HepG2 (cell line): ENCODE measurements around the gene CMPK2. TPM values are rescaled to one million over a fixed set of nuclear protein-coding genes. Genes with fewer than 3 reads are reported as not detected.

Experiments
- ATAC-seq: fragments of 200-7000 bp; cut with Tn5 transposase; 3 replicates; pipeline ENCODE4 v1.9.1; 2020; ENCODE audit warnings: mild to moderate bottlenecking, moderate library complexity
- BruUV-seq: library from RNA; stranded (reverse); fragments of 400-500 nt; replicated peaks from 2 replicates; lab custom pipeline; 2021; lab: Mats Ljungman, UMichigan
- CTCF ChIA-PET: fragments of 300-600 bp; formaldehyde crosslinking; extraction: SDS; loops from one replicate; lab custom pipeline; 2021; ENCODE audit warnings: low total read pairs, inconsistent platforms, low intra/inter-chr PET ratio; lab: Yijun Ruan, JAX
- POLR2A ChIA-PET: fragments of 350-600 bp; sonication (Branson Sonifier 250); formaldehyde crosslinking; loops from one replicate; lab custom pipeline; 2020; ENCODE audit warnings: antibody characterized with exemption, inconsistent platforms; lab: Yijun Ruan, JAX
- DNase-seq: peaks from one replicate; pipeline ENCODE4 v3.0.0-alpha.2; 2015; ENCODE audit warnings: low spot score
- FAIRE-seq: peaks from 3 replicates; lab custom pipeline; 2011; peaks lifted over from hg19 to GRCh38; lab: Jason Lieb, UNC
- H2AFZ ChIP-seq: one replicate; pipeline ENCODE4 v1.6.1; 2011; ENCODE audit warnings: low read length, inconsistent platforms
- H3K27ac ChIP-seq: fragments of 300-600 bp; 3 replicates; pipeline ENCODE4 v1.8.0; 2011; ENCODE audit warnings: mixed run types, mild to moderate bottlenecking, mixed read lengths, low read length, inconsistent platforms; ENCODE audit not compliant: insufficient read depth; ENCODE audit errors: extremely low read length
- H3K27me3 ChIP-seq, 2 experiments: fragments of 200-600 bp in 1 of 2; 2 replicates in 1 of 2; 3 replicates in 1 of 2; pipeline versions ENCODE4 v1.6.0 to v1.8.0; 2011; ENCODE audit warnings: low read length in 2 of 2, mild to moderate bottlenecking in 2 of 2, moderate library complexity in 2 of 2, inconsistent platforms in 1 of 2; ENCODE audit not compliant: insufficient read depth in 2 of 2, control insufficient read depth in 1 of 2
- H3K36me3 ChIP-seq, 2 experiments: fragments of 200-600 bp in 1 of 2; replicated peaks in 1 of 2; 2 replicates in 1 of 2; 3 replicates in 1 of 2; pipeline versions ENCODE4 v1.5.1 to v1.8.0; 2011; ENCODE audit warnings: low read length in 2 of 2, inconsistent platforms in 1 of 2; ENCODE audit not compliant: insufficient read depth in 2 of 2, control insufficient read depth in 1 of 2
- H3K4me1 ChIP-seq: 2 replicates; pipeline ENCODE4 v1.5.1; 2012; ENCODE audit warnings: low read length, inconsistent platforms; ENCODE audit not compliant: insufficient read depth
- H3K4me2 ChIP-seq: 2 replicates; pipeline ENCODE4 v1.6.0; 2011; ENCODE audit warnings: low read depth, low read length, inconsistent platforms
- H3K4me3 ChIP-seq, 3 experiments: fragments of 200-600 bp in 1 of 3; sonication (generic), shearing (Covaris generic) in 1 of 3; replicated peaks in 1 of 3; 2 replicates each; pipeline ENCODE4 v1.5.1; 2011 to 2016; ENCODE audit warnings: low read length in 3 of 3, inconsistent platforms in 2 of 3, low read depth in 2 of 3, mild to moderate bottlenecking in 2 of 3, control low read depth in 1 of 3, mixed read lengths in 1 of 3; ENCODE audit not compliant: insufficient read depth in 1 of 3
- H3K79me2 ChIP-seq: one replicate; pipeline ENCODE4 v1.6.1; 2011; ENCODE audit warnings: low read length, inconsistent platforms; ENCODE audit not compliant: insufficient read depth
- H3K9ac ChIP-seq: 2 replicates; pipeline ENCODE4 v1.6.0; 2011; ENCODE audit warnings: mild to moderate bottlenecking, low read depth, low read length, inconsistent platforms; ENCODE audit not compliant: insufficient read depth
- H3K9me3 ChIP-seq: 2 replicates; pipeline ENCODE4 v1.5.1; 2012; ENCODE audit warnings: mild to moderate bottlenecking, low read length
- H4K20me1 ChIP-seq: 2 replicates; pipeline ENCODE4 v1.6.0; 2011; ENCODE audit warnings: inconsistent platforms, mild to moderate bottlenecking, low read length, moderate library complexity; ENCODE audit not compliant: insufficient read depth
- ARNT ChIP-seq: fragments of 450-650 bp; IDR thresholded peaks from 2 replicates; pipeline ENCODE4 v1.6.1; 2017
- ATF1 ChIP-seq: IDR thresholded peaks from 2 replicates; pipeline ENCODE4 v1.6.1; 2016; ENCODE audit warnings: mild to moderate bottlenecking, control low read depth
- ATF7 ChIP-seq, 2 experiments: fragments of 450-650 bp in 1 of 2; sonication (generic) in 1 of 2; formaldehyde crosslinking in 1 of 2; IDR thresholded peaks; 2 replicates each; pipeline versions ENCODE4 v1.4.0 to v1.6.1; 2016 to 2020; ENCODE audit warnings: antibody characterized with exemption in 1 of 2, mild to moderate bottlenecking in 1 of 2, missing genetic modification reagents in 1 of 2
- CREB1 ChIP-seq, 2 experiments: fragments of 450-650 bp in 1 of 2; IDR thresholded peaks; 2 replicates each; pipeline ENCODE4 v1.6.1; 2016 to 2017; ENCODE audit warnings: control low read depth in 1 of 2, mild to moderate bottlenecking in 1 of 2, missing compliant biosample characterization in 1 of 2, missing genetic modification characterization in 1 of 2
- DR1 ChIP-seq: sonication (generic); formaldehyde crosslinking; IDR thresholded peaks from 2 replicates; pipeline ENCODE4 v1.8.0; 2021; ENCODE audit warnings: mild to moderate bottlenecking, missing genetic modification reagents, inconsistent platforms
- NKX3-1 ChIP-seq: sonication (generic); formaldehyde crosslinking; IDR thresholded peaks from 2 replicates; pipeline ENCODE4 v1.5.0; 2020; ENCODE audit warnings: missing genetic modification reagents
- YEATS2 ChIP-seq: sonication (generic); formaldehyde crosslinking; IDR thresholded peaks from 2 replicates; pipeline ENCODE4 v1.4.0; 2020; ENCODE audit warnings: missing genetic modification reagents, borderline replicate concordance
- ZBTB49 ChIP-seq: sonication (generic); formaldehyde crosslinking; IDR thresholded peaks from 2 replicates; pipeline ENCODE4 v1.4.0; 2020; ENCODE audit warnings: missing genetic modification reagents, borderline replicate concordance
- ZBTB8A ChIP-seq: sonication (generic); formaldehyde crosslinking; IDR thresholded peaks from 2 replicates; pipeline ENCODE4 v1.4.0; 2020; ENCODE audit warnings: mild to moderate bottlenecking, low read depth, missing genetic modification reagents, borderline replicate concordance
- ZMAT5 ChIP-seq: sonication (generic); formaldehyde crosslinking; IDR thresholded peaks from 2 replicates; pipeline ENCODE4 v1.5.0; 2020; ENCODE audit warnings: mild to moderate bottlenecking, low read depth, missing genetic modification reagents, borderline replicate concordance
- ZNF136 ChIP-seq: sonication (generic); formaldehyde crosslinking; IDR thresholded peaks from 2 replicates; pipeline ENCODE4 v1.8.1; 2022; ENCODE audit warnings: low read depth, mild to moderate bottlenecking, moderate library complexity, missing genetic modification reagents
- ZNF256 ChIP-seq: sonication (generic); formaldehyde crosslinking; conservative IDR thresholded peaks from 2 replicates; pipeline ENCODE4 v1.4.0; 2020; ENCODE audit warnings: missing genetic modification reagents
- WGBS: methylation state at CpG from one replicate; pipeline ENCODE4 v1.1.6; 2017; ENCODE audit warnings: low lambda C conversion rate; 5-methylcytosine and 5-hydroxymethylcytosine counted together
- in situ Hi-C: cut with HindIII; loops from 2 replicates; pipeline ENCODE4 v1.10.0; 2017; ENCODE audit warnings: low pct_unique_long_range_greater_than_20kb; ENCODE audit not compliant: extremely low pct_ligation_motif_present
- intact Hi-C: fragments of 100-400 bp; cut with micrococcal nuclease; formaldehyde crosslinking; loops from one replicate; pipeline ENCODE4 v1.10.0; 2022; ENCODE audit not compliant: unreplicated experiment
- polyA plus RNA-seq, 8 experiments: library from polyadenylated mRNA; depleted of rRNA in 3 of 8; stranded (reverse) in 7 of 8; unstranded in 1 of 8; fragments of >200 nt; fragmentation: Illumina TruSeq in 4 of 8; extraction: Trizol in 4 of 8; gene quantifications; 2 replicates each; pipeline versions ENCODE4 v1.2.1 to v1.2.3, GENCODE V29; 2011 to 2016; ENCODE audit warnings: low read depth in 4 of 8, missing spikeins in 1 of 8, mixed read lengths in 1 of 8; ENCODE audit not compliant: insufficient read depth in 1 of 8
- total RNA-seq, 5 experiments: library from RNA; depleted of rRNA; stranded (reverse); fragments of >200 nt; fragmentation: Illumina TruSeq; extraction: Trizol; gene quantifications; 2 replicates each; pipeline ENCODE4 v1.2.3, GENCODE V29; 2016; ENCODE audit warnings: low read depth in 1 of 5
- TF ChIP-seq, protein P1 (sequence below): sonication (generic); formaldehyde crosslinking; conservative IDR thresholded peaks from 2 replicates; pipeline ENCODE4 v1.4.0; 2020; ENCODE audit warnings: mild to moderate bottlenecking, missing genetic modification reagents, moderate library complexity

CMPK2 gene
- total and polyA plus RNA-seq, 2 of the 13 experiments (the other 11 are each of a cell fraction or from before 2014, with no cell fraction given): 0.04 to 1.0 TPM

DNA sequence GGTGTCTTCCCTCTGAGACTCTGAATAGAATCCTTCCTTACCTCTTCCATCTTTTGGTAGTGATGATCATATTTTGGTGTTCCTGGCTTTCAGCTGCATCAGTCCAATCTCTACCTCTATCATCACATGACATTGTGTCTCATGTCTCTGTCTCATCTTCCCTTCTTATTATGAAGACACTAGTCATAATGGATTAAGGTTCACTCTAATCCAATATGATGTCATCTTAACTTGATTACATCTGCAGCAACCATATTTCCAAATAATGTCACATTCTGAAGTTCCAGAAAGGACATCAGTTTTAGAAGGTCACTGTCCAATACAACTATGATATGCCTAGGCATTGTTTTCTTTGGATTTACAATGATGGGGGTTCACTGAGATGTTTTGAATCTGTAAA lies 31.5 kb downstream of the CMPK2 start:
- Histone ChIP-seq H3K9ac (no peak overlapping the region), H3K36me3 (no peaks in the 10 kb centered on the region), H3K4me1 (no peaks in the 10 kb centered on the region), H2AFZ (no peak overlapping the region), H3K4me3 (no peak overlapping the region), H3K4me2 (no peak overlapping the region), H3K9me3 (peaks cover 22% of the 10 kb centered on the region; the same call in 1 of the 2 replicates), H3K27me3 (no peaks in the 10 kb centered on the region), H3K79me2 (no peaks in the 10 kb centered on the region), H3K27ac (no peak overlapping the region), H4K20me1 (no peaks in the 10 kb centered on the region)
- FAIRE-seq (no peak), DNase-seq (no peak), ATAC-seq (no peak)
- intact Hi-C loops: no loop called here
- BruUV-seq: no TSS peak
- in situ Hi-C loops: no loop called here
- ChIA-PET POLR2A (no interaction called here), CTCF (no interaction called here)
- TF ChIP-seq CREB1 (IDR thresholded peaks at IDR 0.05) (peak; percentile 8; the same call in 1 of the 2 replicates), CREB1 (CRISPR knock-in tag; IDR thresholded peaks at IDR 0.05) (no peak), DR1 (CRISPR knock-in tag) (no peak), ATF7 (IDR thresholded peaks at IDR 0.05) (peak; percentile 82), ATF7 (CRISPR knock-in tag; IDR thresholded peaks at IDR 0.05) (no peak)

- WGBS: 54% methylated on average over 2 of the region's 2 CpGs
- FAIRE-seq: no peak
- in situ Hi-C loops: no loop called here
- TF ChIP-seq ATF1 (CRISPR knock-in tag): no peak
- TF ChIP-seq ZNF136 (CRISPR knock-in tag): no peak
- TF ChIP-seq YEATS2 (CRISPR knock-in tag): no peak
- TF ChIP-seq ZMAT5 (CRISPR knock-in tag): no peak
- TF ChIP-seq, protein P1, sequence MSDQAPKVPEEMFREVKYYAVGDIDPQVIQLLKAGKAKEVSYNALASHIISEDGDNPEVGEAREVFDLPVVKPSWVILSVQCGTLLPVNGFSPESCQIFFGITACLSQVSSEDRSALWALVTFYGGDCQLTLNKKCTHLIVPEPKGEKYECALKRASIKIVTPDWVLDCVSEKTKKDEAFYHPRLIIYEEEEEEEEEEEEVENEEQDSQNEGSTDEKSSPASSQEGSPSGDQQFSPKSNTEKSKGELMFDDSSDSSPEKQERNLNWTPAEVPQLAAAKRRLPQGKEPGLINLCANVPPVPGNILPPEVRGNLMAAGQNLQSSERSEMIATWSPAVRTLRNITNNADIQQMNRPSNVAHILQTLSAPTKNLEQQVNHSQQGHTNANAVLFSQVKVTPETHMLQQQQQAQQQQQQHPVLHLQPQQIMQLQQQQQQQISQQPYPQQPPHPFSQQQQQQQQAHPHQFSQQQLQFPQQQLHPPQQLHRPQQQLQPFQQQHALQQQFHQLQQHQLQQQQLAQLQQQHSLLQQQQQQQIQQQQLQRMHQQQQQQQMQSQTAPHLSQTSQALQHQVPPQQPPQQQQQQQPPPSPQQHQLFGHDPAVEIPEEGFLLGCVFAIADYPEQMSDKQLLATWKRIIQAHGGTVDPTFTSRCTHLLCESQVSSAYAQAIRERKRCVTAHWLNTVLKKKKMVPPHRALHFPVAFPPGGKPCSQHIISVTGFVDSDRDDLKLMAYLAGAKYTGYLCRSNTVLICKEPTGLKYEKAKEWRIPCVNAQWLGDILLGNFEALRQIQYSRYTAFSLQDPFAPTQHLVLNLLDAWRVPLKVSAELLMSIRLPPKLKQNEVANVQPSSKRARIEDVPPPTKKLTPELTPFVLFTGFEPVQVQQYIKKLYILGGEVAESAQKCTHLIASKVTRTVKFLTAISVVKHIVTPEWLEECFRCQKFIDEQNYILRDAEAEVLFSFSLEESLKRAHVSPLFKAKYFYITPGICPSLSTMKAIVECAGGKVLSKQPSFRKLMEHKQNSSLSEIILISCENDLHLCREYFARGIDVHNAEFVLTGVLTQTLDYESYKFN (CRISPR knock-in tag): no peak
- TF ChIP-seq ZNF256: no peak
- TF ChIP-seq NKX3-1 (CRISPR knock-in tag): no peak
- TF ChIP-seq ZBTB49: no peak
- TF ChIP-seq ARNT: no peak
- TF ChIP-seq ZBTB8A (CRISPR knock-in tag): no peak
These were observed 32.5 kb downstream of the CMPK2 start for GRCh38 chr2:6833300-6833604.

More at GRCh38 chr2:6833300-6833604, 32.5 kb downstream of the CMPK2 start:
- intact Hi-C loops: no loop called here
- Histone ChIP-seq H3K9me3 (peaks cover 22% of the 10 kb centered on the region; the same call in 1 of the 2 replicates), H3K9ac (no peak overlapping the region), H2AFZ (no peak overlapping the region), H3K4me2 (no peak overlapping the region), H3K4me3 (no peak overlapping the region), H3K27me3 (no peaks in the 10 kb centered on the region), H3K36me3 (no peaks in the 10 kb centered on the region), H3K79me2 (no peaks in the 10 kb centered on the region), H3K4me1 (no peaks in the 10 kb centered on the region), H4K20me1 (no peaks in the 10 kb centered on the region), H3K27ac (no peak overlapping the region)
- DNase-seq: no peak
- POLR2A ChIA-PET: no interaction called here
- no TSS peak for BruUV-seq
- CTCF ChIA-PET: no interaction called here
- no peak for ATAC-seq
